ENCODE measurements around the gene LRRD1. TPM values are rescaled to one million over a fixed set of nuclear protein-coding genes. Genes with fewer than 3 reads are reported as not detected.

The LRRD1 gene
- polyA plus RNA-seq, 1 experiment: not detected

DNA sequence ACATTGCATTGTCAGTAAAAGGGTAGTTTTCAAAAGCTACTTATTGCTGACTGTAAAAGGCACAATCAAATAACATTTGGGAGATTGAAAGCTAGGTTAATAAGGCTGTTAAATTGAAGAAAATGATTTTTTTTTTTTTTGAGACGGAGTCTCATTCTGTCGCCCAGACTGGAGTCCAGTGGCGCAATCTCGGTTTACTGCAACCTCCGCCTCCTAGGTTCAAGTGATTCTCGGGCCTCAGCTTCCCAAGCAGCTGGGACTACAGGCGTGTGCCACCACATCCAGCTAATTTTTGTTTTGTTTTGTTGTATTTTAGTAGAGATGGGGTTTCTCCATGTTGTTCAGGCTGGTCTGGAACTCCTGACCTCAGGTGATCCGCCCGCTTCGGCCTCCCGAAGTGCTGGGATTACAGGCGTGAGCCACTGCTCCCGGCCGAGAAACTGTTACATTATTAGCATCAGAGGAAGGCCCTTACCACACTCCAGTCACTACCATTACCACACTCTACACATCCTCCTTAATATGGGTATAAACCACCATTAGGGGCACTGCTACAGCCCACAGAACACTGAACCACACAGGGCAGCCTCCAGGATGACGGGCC is 45.7 kb downstream of the LRRD1 start:
- TF ChIP-seq, protein P1, sequence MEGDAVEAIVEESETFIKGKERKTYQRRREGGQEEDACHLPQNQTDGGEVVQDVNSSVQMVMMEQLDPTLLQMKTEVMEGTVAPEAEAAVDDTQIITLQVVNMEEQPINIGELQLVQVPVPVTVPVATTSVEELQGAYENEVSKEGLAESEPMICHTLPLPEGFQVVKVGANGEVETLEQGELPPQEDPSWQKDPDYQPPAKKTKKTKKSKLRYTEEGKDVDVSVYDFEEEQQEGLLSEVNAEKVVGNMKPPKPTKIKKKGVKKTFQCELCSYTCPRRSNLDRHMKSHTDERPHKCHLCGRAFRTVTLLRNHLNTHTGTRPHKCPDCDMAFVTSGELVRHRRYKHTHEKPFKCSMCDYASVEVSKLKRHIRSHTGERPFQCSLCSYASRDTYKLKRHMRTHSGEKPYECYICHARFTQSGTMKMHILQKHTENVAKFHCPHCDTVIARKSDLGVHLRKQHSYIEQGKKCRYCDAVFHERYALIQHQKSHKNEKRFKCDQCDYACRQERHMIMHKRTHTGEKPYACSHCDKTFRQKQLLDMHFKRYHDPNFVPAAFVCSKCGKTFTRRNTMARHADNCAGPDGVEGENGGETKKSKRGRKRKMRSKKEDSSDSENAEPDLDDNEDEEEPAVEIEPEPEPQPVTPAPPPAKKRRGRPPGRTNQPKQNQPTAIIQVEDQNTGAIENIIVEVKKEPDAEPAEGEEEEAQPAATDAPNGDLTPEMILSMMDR (IDR thresholded peaks at IDR 0.05; ENCODE audit: insufficient read depth, low read depth, low read length): no peak
- Histone ChIP-seq H3K36me3 (ENCODE audit: control insufficient read depth, insufficient read depth, low read length) (no peaks in the 10 kb centered on the region), H3K4me3 (ENCODE audit: low read depth, low read length) (peak overlapping the region; percentile 75), H3K27me3 (ENCODE audit: control insufficient read depth, insufficient read depth, low read length) (no peaks in the 10 kb centered on the region)
- ChIA-PET CTCF (interaction anchor here (0.6 to 2.8 kb wide), 19 partner anchors 10 to 1718 kb away, joined by 3 to 9 read pairs (median 4); partner anchors contain the start of genes GATAD1 and LRRD1), POLR2A (no interaction called here)
- no peak for DNase-seq (ENCODE audit: low read depth)

DNA sequence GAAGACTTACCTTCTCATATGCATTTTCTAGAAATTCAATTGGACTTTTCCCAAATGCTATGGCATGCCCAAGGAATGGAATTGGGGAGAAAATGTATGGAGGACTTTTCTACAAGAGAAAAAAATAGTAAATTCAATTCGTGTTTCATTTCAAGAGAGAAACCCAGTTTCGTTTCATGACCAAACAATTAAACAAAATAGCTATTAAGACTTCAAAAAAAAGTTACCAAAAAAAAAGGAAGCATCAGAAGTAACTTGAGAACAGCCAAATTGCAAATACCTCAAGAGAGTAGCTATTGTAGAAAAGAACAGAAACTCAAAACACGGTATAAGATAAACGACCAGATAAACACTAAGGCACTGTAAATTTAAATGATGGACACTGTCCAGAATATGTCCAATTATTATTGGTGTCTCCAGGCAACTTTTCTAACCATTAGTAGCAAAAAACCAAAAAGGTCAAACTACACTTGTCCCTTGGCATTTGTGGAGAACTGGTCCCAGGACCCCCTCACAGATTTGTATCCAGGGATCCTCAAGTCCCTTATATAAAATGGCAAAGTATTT is 47.1 kb downstream of the LRRD1 start:
- CTCF ChIA-PET: interaction anchor here (1.6 to 1.9 kb wide), 4 partner anchors 47 to 329 kb away, joined by 5 to 6 read pairs (median 6); partner anchors contain the start of genes GATAD1 and LRRD1
- DNase-seq (ENCODE audit: low read depth): no peak
- H3K27me3 ChIP-seq (ENCODE audit: control insufficient read depth, insufficient read depth, low read length): no peaks in the 10 kb centered on the region
- POLR2A ChIA-PET: no interaction called here
- TF ChIP-seq, protein P1 (IDR thresholded peaks at IDR 0.05; ENCODE audit: insufficient read depth, low read depth, low read length): no peak
- H3K4me3 ChIP-seq (ENCODE audit: low read depth, low read length): no peak overlapping the region
- H3K36me3 ChIP-seq (ENCODE audit: control insufficient read depth, insufficient read depth, low read length): peaks cover 1% of the 10 kb centered on the region; the same call in 1 of the 2 replicates

DNA sequence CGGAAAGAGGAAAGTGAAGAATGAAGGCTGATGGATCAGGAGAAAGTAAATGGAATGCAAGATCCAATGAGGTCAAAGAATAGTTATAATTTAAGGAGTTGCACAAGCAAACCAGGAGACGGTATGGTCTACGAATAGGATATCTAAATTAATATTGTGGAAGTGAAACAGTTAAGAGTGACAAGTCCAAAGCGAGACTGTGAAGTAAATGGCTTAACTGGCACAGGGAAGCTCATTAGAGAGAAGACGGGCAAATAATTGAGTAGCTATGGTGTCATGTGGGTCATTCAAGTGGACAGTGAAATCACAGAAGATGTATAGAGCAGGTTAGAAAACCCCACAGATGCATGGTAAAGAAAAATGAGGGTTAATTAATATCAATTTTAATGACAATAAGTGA is 47.8 kb downstream of the LRRD1 start:
- Histone ChIP-seq H3K36me3 (ENCODE audit: control insufficient read depth, insufficient read depth, low read length) (peaks cover 1% of the 10 kb centered on the region; the same call in 1 of the 2 replicates), H3K4me3 (ENCODE audit: low read depth, low read length) (no peak overlapping the region), H3K27me3 (ENCODE audit: control insufficient read depth, insufficient read depth, low read length) (no peaks in the 10 kb centered on the region)
- no peak for DNase-seq (ENCODE audit: low read depth)
- TF ChIP-seq, protein P1 (IDR thresholded peaks at IDR 0.05; ENCODE audit: insufficient read depth, low read depth, low read length): no peak
- ChIA-PET POLR2A (no interaction called here), CTCF (no interaction called here)

DNA sequence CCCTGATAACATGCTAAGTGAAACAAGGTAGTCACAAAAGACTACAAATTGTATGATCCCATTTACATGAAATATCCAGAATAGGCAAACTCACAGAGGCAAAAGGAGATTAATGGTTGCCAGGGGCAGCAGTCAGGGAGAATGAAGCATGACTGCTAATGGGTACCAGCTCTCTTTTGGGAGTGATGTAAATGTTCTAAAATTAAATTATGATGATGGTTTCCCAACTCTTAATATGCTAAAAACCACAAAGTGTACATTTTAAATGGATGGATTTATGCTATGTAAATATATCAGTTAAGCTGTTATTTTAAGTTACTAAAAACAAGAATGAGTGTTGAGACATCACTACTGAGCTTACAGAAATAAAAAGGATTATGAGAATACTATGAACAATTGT is 57.3 kb downstream of the LRRD1 start:
- TF ChIP-seq, protein P1 (IDR thresholded peaks at IDR 0.05; ENCODE audit: insufficient read depth, low read depth, low read length): no peak
- ChIA-PET CTCF (interaction anchor here (1.1 kb wide), 1 partner anchor 11 kb away, joined by 4 read pairs; no protein-coding TSS in a partner anchor), POLR2A (no interaction called here)
- Histone ChIP-seq H3K36me3 (ENCODE audit: control insufficient read depth, insufficient read depth, low read length) (peaks cover 2% of the 10 kb centered on the region; the same call in 1 of the 2 replicates), H3K27me3 (ENCODE audit: control insufficient read depth, insufficient read depth, low read length) (no peaks in the 10 kb centered on the region), H3K4me3 (ENCODE audit: low read depth, low read length) (no peak overlapping the region)
- no peak for DNase-seq (ENCODE audit: low read depth)

DNA sequence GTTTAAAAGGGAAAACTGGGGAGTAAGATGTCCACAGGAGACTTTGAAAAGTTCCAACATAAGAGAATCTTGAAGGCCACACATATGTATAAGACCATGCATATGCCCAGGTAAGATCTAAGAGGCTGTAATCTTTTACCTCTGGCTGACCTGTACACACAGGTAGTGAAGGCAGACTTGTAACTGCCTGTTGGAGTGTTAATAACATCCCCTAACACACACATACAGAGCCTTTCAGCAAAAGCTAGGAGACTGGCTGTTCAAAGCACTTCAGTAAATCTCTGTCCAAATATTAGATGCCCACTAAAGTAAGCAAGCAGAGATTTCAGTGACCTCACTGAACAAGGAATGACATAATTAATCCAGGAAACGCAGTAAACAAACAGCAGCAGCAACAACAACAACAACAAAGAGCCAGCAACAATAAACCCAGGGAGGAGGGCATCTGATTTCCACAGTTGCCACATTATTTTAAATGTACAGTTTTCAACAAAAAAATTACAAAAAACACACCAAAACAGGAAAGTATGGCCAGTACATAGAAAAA is 59.7 kb downstream of the LRRD1 start:
- H3K36me3 ChIP-seq (ENCODE audit: control insufficient read depth, insufficient read depth, low read length): no peaks in the 10 kb centered on the region; the same call in 1 of the 2 replicates
- ChIA-PET POLR2A (no interaction called here), CTCF (interaction anchor here (1.8 kb wide), 1 partner anchor 9 kb away, joined by 3 read pairs; no protein-coding TSS in a partner anchor)
- TF ChIP-seq, protein P1 (IDR thresholded peaks at IDR 0.05; ENCODE audit: insufficient read depth, low read depth, low read length): no peak
- no peaks in the 10 kb centered on the region for H3K27me3 ChIP-seq (ENCODE audit: control insufficient read depth, insufficient read depth, low read length)
- DNase-seq (ENCODE audit: low read depth): no peak
- H3K4me3 ChIP-seq (ENCODE audit: low read depth, low read length): no peak overlapping the region

Measured in BJ (cell line).